Right lobe of liver (tissue), 4 donors: ENCODE data around the gene TUBE1.

ENCODE experiments used
- POLR2A ChIP-seq: fragments of 450-650 bp; IDR thresholded peaks from one replicate; pipeline ENCODE4 v1.6.1; 2017; ENCODE audit warnings: antibody characterized with exemption, mild to moderate bottlenecking
- TF ChIP-seq, protein P1 (sequence below), 4 donors: fragments of 200-600 bp in 3 of 4; fragments of 450-650 bp in 1 of 4; IDR thresholded peaks; one replicate each; pipeline versions ENCODE4 v1.5.1 to v1.8.0; 2016 to 2022; ENCODE audit warnings: antibody characterized with exemption in 4 of 4, mild to moderate bottlenecking in 2 of 4
- donor health status: DM: no; HTN: no; CAD: no.
- donor health status: DM: no; HTN: no; CAD: no.
- donor health status: DM: no; HTN: yes; CAD: no.

GRCh38 chr6:112100561-112100960 lies 13.3 kb upstream of the TUBE1 start:
- TF ChIP-seq, protein P1, sequence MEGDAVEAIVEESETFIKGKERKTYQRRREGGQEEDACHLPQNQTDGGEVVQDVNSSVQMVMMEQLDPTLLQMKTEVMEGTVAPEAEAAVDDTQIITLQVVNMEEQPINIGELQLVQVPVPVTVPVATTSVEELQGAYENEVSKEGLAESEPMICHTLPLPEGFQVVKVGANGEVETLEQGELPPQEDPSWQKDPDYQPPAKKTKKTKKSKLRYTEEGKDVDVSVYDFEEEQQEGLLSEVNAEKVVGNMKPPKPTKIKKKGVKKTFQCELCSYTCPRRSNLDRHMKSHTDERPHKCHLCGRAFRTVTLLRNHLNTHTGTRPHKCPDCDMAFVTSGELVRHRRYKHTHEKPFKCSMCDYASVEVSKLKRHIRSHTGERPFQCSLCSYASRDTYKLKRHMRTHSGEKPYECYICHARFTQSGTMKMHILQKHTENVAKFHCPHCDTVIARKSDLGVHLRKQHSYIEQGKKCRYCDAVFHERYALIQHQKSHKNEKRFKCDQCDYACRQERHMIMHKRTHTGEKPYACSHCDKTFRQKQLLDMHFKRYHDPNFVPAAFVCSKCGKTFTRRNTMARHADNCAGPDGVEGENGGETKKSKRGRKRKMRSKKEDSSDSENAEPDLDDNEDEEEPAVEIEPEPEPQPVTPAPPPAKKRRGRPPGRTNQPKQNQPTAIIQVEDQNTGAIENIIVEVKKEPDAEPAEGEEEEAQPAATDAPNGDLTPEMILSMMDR (IDR thresholded peaks at IDR 0.05) = no peak
- TF ChIP-seq POLR2A = no peak
